Measurements from ENCODE around the gene SIRPB2.

- TF ChIP-seq REST (IDR thresholded peaks at IDR 0.05; ENCODE audit: insufficient replicate concordance, low read depth) (no peak), CTCF (IDR thresholded peaks at IDR 0.05; ENCODE audit: insufficient read depth, low read length) (no peak)
Observed at GRCh38 chr20:1533059-1533458, 41.8 kb upstream of the SIRPB2 start.
